ENCODE measurements around the gene DEFB131A.
"Not testable (repeated sequence)": the region's sequence is repeated elsewhere in the genome, so short reads cannot be mapped to it uniquely, and the experiment has no call there.

DNA sequence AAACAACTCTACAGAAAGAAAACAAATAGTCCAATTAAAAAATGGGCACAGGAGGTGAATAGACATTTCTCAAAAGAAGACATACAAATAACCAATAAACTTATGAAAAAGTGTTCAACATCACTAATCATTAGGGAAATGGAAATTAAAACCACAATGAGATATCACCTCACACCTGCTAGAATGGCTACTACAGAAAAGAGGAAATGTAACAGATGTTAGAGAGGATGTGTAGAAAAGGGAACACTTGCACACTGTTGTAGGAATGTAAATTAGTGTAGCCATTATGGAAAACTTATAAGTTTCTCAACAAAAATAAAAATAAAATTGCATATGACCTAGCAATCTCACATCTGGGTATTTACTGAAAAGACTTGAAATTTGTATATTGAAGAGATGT, 7.5 kb upstream of the DEFB131A start:
- TF ChIP-seq, protein P1, sequence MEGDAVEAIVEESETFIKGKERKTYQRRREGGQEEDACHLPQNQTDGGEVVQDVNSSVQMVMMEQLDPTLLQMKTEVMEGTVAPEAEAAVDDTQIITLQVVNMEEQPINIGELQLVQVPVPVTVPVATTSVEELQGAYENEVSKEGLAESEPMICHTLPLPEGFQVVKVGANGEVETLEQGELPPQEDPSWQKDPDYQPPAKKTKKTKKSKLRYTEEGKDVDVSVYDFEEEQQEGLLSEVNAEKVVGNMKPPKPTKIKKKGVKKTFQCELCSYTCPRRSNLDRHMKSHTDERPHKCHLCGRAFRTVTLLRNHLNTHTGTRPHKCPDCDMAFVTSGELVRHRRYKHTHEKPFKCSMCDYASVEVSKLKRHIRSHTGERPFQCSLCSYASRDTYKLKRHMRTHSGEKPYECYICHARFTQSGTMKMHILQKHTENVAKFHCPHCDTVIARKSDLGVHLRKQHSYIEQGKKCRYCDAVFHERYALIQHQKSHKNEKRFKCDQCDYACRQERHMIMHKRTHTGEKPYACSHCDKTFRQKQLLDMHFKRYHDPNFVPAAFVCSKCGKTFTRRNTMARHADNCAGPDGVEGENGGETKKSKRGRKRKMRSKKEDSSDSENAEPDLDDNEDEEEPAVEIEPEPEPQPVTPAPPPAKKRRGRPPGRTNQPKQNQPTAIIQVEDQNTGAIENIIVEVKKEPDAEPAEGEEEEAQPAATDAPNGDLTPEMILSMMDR (conservative IDR thresholded peaks at IDR 0.05; ENCODE audit: low read length), result not testable (repeated sequence)
- not testable (repeated sequence) for TF ChIP-seq EZH2phosphoT487 (IDR thresholded peaks at IDR 0.05; ENCODE audit: borderline replicate concordance)
